GM18517 (cell line): ENCODE results near the gene NSUN4.
A peak's percentile ranks its signal among the peaks of the same experiment; 100 is the strongest.
"Not testable (repeated sequence)": the region's sequence is repeated elsewhere in the genome, so short reads cannot be mapped to it uniquely, and the experiment has no call there.

ENCODE experiments used
- ATAC-seq: cut with Tn5 transposase; IDR thresholded peaks from one replicate; pipeline ENCODE4 v1.9.1; 2021; ENCODE audit warnings: mild to moderate bottlenecking, moderate library complexity; ENCODE audit not compliant: unreplicated experiment

NSUN4 gene

DNA sequence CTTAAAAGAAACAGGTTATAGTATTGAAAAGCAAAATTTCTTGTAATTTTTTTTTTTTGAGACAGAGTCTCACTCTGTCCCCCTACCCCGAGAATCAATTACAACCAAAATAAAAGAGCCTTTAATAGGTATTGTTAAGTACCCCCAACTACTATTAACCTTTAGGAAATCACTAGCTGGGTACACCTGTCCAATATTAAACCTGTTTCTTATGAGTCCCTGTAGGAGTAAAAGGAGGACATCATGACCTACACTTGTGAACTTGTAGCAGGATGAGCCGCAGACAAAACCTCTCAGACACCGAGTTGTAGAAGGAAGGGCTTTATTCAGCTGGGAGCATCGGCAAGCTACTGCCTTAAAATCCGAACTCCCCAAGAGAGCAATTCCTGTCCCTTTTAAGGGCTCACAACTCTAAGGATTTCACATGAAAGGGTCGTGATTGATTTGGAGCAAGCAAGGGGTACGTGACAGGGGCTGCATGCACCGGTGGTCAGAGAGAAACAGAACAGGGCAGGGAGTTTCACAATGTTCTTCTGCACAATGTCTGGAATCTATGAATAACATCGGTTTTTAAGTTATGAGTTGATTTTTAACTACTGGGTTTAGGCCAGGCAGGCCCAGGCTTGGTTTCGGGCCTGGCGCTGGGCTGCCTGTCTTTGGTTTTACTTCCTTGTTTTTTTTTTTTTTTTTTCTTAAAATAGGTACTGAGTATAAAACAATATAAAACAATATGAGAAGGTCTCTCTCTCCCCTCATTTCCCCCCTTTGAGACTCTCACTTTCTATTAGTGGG lies 15.1 kb upstream of the NSUN4 start:
- ATAC-seq, result peak; percentile 64

DNA sequence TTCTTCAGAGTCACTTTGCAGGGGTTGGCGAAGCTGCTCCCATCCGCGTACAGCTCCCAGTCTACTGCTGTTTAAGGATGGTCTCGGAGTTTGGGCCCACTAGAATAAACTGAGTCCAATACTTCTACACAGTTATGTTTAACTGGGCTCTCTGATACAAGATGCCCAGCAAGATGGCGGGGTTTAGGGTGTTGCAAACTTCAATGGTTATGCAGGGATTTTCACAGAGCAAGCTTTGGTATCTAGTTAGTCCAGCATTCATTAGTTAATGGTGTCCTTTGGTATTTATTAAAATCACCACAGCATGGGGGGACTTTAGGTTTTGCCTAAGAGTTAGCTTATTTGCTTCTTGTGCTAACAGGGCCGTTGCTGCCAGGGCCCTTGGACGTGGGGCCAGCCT lies 12.4 kb upstream of the NSUN4 start:
- not testable (repeated sequence) for ATAC-seq

DNA sequence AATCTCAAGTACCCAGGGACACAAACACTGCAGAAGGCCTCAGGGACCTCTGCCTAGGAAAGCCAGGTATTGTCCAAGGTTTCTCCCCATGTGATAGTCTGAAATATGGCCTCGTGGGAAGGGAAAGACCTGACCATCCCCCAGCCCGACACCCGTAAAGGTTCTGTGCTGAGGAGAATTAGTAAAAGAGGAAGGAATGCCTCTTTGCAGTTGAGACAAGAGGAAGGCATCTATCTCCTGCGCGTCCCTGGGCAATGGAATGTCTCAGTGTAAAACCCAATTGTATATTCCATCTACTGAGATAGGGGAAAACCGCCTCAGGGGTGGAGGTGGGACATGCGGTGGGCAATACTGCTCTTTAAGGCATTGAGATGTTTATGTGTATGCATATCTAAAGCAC lies 10.8 kb upstream of the NSUN4 start:
- ATAC-seq, result not testable (repeated sequence)

DNA sequence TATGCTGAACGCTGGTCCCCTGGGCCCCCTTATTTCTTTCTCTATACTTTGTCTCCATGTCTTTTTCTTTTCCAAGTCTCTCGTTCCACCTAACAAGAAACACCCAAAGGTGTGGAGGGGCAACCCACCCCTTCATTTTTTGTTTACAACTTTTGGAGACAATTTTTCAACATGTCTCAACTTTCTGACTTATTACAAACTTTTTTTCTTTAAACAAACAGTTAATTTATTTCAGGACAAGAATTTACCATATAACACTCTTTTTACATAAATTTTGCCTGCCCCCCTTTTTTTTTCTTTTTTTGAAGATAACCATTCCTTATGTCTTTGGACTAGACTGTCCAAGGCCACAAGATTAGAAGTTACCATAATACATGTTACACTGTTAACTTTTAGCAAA lies 10.2 kb upstream of the NSUN4 start:
- not testable (repeated sequence) for ATAC-seq

DNA sequence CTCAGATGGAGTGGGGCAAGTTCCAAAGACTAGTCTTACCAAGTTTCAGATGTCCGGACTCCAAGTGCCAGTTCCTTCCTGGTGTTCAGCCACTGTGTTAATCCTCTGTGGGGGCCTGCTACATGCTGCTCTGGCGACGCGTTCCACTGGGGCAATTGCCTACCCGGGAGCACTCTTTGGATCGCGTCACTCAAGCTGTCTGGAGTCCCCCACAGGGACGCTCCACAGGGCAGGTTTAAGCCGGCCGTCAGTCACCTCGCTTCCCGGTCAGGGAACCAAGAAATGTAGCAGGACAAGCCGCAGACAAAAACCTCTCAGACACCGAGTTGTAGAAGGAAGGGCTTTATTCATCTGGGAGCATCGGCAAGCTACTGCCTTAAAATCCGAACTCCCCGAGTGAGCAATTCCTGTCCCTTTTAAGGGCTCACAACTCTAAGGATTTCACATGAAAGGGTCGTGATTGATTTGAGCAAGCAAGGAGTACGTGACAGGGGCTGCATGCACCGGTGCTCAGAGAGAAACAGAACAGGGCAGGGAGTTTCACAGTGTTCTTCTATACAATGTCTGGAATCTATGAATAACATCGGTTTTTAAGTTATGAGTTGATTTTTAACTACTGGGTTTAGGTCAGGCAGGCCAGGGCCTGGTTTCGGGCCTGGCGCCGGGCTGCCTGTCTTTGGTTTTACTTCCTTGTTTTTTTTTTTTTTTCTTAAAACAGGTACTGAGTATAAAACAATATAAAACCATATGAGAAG lies 8.6 kb upstream of the NSUN4 start:
- peak; percentile 46 for ATAC-seq

DNA sequence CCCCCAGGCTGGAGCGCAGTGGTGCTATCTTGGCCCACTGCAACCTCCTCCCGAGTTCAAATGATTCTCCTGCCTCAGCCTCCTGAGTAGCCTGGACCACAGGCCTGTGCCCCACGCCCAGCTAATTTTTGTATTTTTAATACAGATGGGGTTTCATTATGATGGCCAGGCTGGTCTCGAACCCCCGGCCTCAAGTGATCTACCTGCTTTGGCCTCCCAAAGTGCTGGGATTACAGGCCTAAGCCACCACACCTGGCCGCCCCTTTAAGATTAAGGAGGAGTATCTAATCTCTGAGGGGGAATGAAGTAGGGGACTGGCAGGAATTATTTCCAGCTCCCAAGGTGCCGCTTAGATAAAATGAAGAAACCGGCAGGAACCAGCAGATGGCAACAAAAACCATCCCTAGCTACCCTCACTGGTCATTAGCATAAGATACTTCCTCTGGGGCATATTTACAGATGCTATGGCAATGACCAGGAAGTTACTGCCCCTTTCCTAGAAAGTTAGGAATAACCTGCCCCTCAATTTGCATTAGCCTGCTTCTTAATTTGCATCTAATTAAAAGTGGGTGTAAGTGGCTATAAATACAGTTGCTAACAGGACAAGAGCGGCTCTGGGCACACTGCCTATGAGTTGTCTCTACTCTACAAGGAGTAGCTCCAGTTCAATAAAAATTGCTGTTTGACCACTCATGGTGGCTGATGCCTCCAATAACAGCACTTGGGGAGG lies 7.1 kb upstream of the NSUN4 start:
- ATAC-seq, result peak; percentile 43

DNA sequence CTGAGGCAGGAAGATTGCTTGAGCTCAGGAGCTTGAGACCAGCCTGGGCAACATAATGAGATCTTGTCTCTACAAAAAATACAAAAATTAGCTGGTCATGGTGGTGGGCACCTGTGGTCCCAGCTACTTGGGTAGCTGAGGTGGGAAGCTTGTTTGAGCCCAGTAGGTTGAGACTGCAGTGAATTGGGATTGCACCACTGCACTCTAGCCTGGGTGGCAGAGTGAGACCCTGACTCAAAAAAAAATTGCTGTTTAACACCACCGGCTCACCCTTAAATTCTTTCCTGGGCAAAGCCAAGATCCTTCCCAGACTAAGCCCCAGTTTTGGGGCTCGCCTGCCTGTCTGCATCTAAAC lies 6.6 kb upstream of the NSUN4 start:
- peak; percentile 5 for ATAC-seq

DNA sequence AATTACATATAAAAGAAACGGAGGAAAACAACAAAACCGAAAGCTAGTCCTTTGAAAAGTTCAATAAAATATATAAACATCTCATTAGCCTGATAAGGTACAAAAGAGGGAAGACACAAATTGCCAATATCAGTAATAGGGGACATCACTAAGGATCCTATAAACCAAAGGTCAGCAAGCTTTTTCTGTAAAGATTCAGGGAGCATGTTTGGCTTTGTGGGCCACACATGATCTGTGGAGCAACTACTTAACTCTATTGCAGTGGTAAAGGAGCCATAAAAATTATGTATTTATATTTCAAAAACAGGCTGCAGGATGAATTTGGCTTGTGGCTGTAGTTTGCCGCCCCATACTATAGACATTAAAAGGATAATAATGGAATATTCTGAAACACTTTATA lies 5.5 kb upstream of the NSUN4 start:
- ATAC-seq, result no peak

DNA sequence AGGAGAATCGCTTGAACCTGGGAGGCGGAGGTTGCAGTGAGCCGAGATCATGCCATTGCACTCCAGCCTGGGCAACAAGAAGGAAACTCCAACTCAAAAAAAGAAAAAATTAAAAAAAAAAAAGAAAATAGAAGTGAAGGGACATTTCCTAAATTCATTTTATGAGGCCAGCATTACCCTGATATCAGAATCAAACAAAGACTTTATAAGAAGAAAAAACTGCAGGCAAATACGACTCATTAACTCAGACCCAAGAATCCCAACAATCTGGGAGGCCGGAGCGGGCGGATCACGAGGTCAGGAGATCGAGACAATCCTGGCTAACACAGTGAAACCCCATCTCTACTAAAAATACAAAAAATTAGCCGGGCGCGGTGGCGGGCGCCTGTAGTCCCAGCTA lies 3.2 kb upstream of the NSUN4 start:
- not testable (repeated sequence) for ATAC-seq

DNA sequence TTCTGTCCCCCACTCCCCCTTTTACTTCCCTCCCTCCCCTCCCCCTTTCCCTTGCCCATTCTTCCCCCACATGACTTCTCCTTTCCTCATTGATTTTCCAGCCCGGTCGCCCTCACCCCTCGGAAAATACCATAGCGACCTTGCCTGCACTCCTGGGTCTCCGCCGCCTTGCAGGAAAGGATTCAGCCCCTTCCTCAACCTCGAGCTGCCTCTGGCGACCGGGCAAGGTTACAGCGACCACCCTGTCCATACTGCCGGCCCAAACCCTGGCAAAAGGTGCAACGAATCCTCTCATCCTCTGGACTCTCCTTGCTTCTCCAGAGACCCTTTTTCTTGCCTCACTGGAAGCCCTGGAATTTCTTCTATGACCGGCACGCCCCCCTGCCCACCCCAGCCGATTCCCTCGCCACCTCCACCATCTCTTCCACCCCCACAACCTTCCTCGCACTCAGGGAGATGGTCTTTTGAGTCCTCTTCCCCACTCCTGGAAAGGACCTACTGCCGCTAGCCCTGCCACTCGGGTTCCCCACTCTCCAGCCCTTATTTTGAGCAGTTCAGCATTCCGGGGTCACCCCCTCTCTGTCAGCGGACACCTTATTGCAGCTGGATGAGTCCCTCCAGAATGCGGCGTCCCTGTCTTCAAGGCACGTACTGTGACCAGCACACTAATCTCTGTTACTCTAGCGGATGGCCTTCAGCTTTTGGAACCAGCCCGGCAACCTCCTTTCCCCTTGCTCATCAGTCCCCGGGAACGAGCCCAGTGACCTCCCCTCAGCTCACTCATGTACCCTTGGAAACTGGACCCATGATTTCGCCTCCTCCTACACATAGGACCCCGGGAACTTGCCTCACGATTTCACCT lies 846 bp downstream of the NSUN4 start:
- no peak for ATAC-seq

DNA sequence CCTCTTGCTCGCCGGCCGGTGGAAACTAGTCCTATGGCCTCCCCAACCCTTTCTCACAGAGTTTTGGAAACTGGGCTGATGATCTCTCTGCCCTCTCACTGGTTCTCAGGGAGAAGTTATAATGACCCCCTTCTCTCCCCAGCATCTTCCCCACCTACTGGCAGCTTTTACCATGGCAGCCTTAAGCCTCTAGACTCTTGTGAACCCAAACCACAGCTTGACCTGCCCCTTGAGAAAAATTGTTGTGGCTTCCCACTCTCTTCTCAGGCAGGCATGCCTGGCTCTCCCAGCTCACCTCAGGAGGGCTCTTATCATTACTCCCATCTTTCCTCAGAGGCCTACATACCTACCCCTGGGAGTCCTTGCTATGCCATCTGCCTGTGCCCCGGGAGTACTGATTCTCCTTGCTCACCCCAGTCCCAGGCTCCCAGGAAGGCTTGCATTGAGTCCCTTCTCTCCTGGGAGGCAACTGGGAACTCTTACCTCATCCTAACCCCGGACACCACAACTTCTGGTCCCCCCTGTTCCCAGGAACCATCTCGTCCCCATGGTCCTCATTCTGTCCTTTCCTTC lies 1.6 kb downstream of the NSUN4 start:
- ATAC-seq, result no peak

DNA sequence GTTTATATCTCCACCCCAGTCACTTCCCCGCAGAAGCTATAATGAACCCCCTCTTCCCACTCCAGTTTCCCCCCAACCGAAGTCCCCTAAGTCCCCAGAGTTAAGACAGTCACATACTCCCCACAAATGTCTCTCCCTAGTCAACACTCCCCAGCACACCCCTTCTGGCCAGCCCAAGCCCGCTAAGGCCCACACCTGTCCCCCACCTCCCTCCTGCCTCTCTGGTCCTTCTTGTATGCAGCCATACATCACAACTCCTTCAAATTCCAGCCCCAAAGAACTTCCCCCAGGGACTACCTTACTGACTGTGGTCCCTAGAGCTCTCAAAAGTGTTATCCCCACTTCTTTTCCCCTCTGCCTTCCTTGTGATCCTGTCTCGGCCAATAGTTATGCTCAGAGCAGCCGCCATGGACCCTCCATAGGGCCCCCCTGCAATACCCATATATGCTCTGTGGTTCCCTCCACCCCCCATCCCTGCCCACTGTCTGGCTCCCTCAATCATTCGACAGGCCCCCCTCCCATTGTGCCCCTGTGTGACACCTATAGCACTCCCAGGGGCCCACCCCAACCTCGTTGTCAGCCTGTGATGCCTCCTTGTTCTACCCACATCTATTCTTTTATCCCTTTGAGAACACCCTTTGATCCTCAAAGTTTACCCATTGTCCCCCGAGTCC lies 2.2 kb downstream of the NSUN4 start:
- ATAC-seq, result no peak

DNA sequence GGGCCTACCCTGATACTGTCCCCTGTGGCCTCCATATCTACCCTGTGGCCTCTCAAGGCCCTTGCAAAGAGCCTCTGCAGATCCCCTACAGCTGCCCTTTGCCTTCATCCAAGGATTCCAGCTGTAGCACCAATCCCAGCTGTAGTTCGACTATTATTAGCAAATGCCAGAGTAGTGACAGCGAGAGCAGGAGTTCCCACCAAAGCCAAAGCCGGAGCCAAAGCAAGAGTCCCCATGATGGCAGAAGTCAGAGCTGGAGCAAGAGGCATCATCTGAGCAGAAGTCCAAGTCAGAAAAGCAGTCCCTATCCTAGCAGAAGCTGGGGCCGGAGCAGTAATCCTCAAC lies 2.7 kb downstream of the NSUN4 start:
- ATAC-seq, result no peak

DNA sequence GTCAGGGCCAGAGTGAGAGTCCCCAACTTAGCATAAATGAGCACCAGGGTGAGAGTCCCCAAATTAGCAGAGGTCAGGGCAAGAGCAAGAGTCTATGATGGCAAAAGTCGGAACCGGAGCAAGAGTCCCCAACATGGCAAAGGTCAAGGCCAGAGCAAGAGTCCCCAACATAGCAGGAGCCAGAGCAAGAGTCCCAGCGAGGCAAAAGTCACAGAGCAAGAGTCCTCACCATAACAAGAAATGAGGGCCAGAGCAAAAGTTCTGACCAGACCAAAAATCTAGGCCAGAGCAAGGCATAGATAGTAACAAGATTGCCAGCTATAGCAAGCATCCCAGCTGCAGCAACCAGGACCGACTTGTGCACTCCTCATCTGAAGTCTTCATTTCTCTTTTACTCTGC lies 3.1 kb downstream of the NSUN4 start:
- no peak for ATAC-seq

DNA sequence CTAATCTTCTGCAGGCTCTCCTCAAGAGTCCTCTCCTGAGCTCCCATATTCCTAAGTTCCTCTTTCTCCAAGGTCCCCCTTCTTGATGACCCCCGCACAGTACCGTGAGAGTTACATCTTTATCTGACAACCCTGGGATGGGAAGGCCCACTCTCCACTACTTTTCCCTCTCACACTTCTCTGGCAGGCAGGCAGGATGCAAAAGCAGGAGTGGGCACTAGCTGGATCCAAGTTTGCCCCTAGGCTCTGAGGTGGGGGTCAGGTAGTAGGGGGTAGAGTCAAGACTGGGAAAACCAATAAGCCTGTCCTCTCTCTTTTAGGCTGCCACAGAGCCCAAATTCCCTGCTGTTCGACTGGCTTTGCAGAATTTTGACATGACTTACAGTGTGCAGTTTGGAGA lies 3.9 kb downstream of the NSUN4 start:
- ATAC-seq, result no peak

DNA sequence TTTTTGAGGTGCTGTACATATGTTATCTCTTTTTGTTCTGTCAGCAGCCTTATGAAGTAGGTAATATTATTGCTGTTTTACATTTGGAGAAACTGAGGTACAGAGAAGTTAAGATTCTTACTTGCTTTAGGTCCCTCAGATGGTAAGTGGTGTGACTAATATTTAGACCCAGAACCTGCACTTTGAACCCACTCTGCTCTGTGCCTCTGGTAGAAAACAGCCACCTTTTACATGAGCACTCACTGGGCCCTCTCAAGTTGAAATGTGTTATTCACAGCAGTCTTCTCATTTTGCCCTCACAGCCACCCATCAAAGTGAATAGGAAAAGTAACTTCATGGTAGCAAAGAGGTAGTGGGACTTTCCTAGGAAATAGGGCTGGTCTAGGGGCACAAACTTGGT lies 4.7 kb downstream of the NSUN4 start:
- no peak for ATAC-seq

DNA sequence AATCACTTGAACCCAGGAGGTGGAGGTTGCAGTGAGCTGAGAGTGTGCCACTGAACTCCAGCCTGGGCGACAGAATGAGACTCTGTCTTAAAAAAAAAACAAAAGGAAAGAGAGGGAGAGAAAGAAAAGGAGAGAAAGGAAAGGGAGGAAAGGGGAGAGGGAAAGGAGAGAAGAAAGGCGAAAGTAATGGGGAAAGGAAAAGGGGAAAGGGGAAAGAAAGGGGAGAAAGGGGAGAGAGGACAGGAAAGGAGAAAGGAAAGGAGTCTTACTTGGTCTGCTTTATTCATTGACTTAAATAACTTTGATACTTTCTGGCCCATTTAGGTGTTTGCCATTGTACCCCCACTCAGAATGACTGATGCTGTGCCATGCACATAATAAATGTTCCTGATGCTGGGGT lies 11.8 kb downstream of the NSUN4 start:
- no peak for ATAC-seq

DNA sequence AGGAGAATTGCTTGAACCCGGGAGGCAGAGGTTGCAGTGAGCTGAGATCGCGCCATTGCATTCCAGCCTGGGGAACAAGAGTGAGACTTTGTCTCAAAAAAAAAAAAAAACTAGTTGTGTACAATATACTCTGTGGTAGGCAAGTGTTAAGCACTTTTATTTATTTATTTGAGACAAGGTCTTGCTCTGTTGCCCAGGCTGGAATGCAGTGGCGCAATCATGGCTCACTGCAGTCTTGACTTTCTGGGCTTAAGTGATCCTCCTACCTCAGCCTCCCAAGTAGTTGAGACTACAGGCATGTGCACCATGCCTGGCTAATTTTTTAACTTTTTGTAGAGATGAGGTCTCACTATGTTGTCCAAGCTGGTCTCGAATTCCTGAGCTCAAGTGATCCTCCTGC lies 15.3 kb downstream of the NSUN4 start:
- not testable (repeated sequence) for ATAC-seq

DNA sequence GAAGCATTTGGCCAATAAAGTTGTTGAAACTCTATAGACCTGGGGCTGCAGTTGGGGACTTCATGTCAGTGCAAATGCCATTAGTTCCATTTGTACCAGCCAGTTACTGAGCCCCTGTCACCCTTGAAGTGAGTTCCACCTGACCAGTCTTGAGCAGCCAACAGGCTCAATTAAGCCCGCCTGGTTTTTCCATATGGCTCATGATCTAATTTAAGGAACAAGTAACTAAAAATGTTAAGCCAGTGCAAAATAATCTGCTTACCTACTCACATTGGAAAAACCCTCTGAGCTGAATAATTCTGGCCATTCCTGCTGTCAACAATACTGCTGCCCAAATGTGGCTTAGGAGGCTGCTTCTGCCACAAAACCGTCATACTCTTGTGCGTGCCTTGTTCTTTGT lies 21.6 kb downstream of the NSUN4 start:
- ATAC-seq, result no peak

DNA sequence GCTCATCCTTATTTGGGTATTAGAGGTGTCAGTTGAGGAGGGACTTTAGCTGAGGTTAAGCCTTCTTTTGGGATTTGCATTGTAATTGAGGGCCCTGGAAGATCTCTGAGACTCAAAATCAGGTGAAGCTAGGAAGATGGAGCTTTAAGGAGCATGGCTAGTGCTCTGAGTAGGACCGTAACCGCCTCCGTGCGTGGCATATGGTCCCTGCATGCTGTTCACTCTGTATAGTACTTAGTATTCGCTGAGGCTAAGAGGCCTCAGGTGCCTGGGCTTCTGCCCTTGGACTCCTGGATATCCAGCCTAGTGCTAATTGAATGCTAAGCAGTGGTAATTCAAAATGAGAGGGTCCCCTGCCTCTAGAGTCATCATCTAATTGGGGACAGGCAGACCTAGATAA lies 22.5 kb downstream of the NSUN4 start:
- no peak for ATAC-seq
